Measurements from ENCODE around the gene RAD18.
A peak's percentile ranks its signal among the peaks of the same experiment; 100 is the strongest.

Gene RAD18

GRCh38 chr3:8895829-8896228 lies 67.4 kb downstream of the RAD18 start:
- no peak for DNase-seq (ENCODE audit: low spot score)

- DNase-seq (ENCODE audit: low spot score) = no peak
These were observed 70.3 kb downstream of the RAD18 start for GRCh38 chr3:8893001-8893400.

- no peak for DNase-seq (ENCODE audit: low spot score)
These were observed 71.5 kb downstream of the RAD18 start for GRCh38 chr3:8891774-8892173.

- no peak for DNase-seq (ENCODE audit: low spot score)
These were observed 72.0 kb downstream of the RAD18 start for GRCh38 chr3:8891303-8891702.

GRCh38 chr3:8888301-8888915 lies 74.9 kb downstream of the RAD18 start:
- no peak for DNase-seq (ENCODE audit: low spot score)

- DNase-seq (ENCODE audit: low spot score) = no peak
These were observed 75.6 kb downstream of the RAD18 start for GRCh38 chr3:8887435-8888300.

GRCh38 chr3:8886546-8886945 lies 76.7 kb downstream of the RAD18 start:
- DNase-seq (ENCODE audit: low spot score) = no peak

GRCh38 chr3:8885536-8886316 lies 77.5 kb downstream of the RAD18 start:
- DNase-seq (ENCODE audit: low spot score) = no peak

- no peak for DNase-seq (ENCODE audit: low spot score)
These were observed 78.5 kb downstream of the RAD18 start for GRCh38 chr3:8884630-8885290.

- no peak for DNase-seq (ENCODE audit: low spot score)
These were observed 80.6 kb downstream of the RAD18 start for GRCh38 chr3:8882642-8883041.

GRCh38 chr3:8882171-8882593 lies 81.1 kb downstream of the RAD18 start:
- peak; percentile 28 for DNase-seq (ENCODE audit: low spot score)

- DNase-seq (ENCODE audit: low spot score) = no peak
These were observed 83.8 kb downstream of the RAD18 start for GRCh38 chr3:8879347-8879944.

- no peak for DNase-seq (ENCODE audit: low spot score)
These were observed 87.4 kb downstream of the RAD18 start for GRCh38 chr3:8875836-8876235.

GRCh38 chr3:8873740-8874139 lies 89.5 kb downstream of the RAD18 start:
- DNase-seq (ENCODE audit: low spot score) = no peak

GRCh38 chr3:8872261-8872660 lies 91.0 kb downstream of the RAD18 start:
- DNase-seq (ENCODE audit: low spot score) = no peak

GRCh38 chr3:8871306-8871705 lies 92.0 kb downstream of the RAD18 start:
- DNase-seq (ENCODE audit: low spot score) = no peak

GRCh38 chr3:8870134-8870533 lies 93.1 kb downstream of the RAD18 start:
- DNase-seq (ENCODE audit: low spot score) = no peak

- DNase-seq (ENCODE audit: low spot score) = no peak
These were observed 93.7 kb downstream of the RAD18 start for GRCh38 chr3:8869613-8870012.

GRCh38 chr3:8868996-8869395 lies 94.3 kb downstream of the RAD18 start:
- DNase-seq (ENCODE audit: low spot score) = no peak

- DNase-seq (ENCODE audit: low spot score) = no peak
These were observed 95.6 kb downstream of the RAD18 start for GRCh38 chr3:8867646-8868045.

- DNase-seq (ENCODE audit: low spot score) = no peak
These were observed 97.6 kb downstream of the RAD18 start for GRCh38 chr3:8865697-8866096.
